Measurements from ENCODE around the gene ADGRF4.

ADGRF4 gene, protein sequence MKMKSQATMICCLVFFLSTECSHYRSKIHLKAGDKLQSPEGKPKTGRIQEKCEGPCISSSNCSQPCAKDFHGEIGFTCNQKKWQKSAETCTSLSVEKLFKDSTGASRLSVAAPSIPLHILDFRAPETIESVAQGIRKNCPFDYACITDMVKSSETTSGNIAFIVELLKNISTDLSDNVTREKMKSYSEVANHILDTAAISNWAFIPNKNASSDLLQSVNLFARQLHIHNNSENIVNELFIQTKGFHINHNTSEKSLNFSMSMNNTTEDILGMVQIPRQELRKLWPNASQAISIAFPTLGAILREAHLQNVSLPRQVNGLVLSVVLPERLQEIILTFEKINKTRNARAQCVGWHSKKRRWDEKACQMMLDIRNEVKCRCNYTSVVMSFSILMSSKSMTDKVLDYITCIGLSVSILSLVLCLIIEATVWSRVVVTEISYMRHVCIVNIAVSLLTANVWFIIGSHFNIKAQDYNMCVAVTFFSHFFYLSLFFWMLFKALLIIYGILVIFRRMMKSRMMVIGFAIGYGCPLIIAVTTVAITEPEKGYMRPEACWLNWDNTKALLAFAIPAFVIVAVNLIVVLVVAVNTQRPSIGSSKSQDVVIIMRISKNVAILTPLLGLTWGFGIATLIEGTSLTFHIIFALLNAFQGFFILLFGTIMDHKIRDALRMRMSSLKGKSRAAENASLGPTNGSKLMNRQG

DNA sequence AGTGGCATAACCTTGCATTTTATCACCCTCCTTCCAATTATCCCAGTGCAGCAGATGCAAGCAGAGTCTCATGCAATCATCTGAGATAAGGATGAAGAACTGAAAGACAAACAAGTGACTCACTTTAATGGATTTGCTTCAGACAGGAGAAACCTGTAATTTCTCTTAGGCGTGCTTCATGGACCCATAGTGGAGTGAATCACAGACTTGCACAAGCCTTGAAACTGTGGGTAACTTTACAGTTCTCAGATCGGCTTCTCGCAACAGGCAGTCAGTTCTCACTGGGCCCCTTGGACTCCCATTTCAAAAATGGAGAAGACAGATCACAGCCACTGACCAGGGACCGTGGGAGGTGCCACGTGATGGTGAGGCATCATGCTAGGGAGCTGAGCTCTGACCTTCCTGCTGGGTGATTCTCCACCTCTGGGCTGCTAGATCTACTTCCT is at the start of gene ADGRF4:
ADGRF4 (plus strand) TSS at position 239 of the 446 bp plus-strand sequence. CDS start 8,666 bp downstream, outside the sequence.
- no peak for FAIRE-seq

DNA sequence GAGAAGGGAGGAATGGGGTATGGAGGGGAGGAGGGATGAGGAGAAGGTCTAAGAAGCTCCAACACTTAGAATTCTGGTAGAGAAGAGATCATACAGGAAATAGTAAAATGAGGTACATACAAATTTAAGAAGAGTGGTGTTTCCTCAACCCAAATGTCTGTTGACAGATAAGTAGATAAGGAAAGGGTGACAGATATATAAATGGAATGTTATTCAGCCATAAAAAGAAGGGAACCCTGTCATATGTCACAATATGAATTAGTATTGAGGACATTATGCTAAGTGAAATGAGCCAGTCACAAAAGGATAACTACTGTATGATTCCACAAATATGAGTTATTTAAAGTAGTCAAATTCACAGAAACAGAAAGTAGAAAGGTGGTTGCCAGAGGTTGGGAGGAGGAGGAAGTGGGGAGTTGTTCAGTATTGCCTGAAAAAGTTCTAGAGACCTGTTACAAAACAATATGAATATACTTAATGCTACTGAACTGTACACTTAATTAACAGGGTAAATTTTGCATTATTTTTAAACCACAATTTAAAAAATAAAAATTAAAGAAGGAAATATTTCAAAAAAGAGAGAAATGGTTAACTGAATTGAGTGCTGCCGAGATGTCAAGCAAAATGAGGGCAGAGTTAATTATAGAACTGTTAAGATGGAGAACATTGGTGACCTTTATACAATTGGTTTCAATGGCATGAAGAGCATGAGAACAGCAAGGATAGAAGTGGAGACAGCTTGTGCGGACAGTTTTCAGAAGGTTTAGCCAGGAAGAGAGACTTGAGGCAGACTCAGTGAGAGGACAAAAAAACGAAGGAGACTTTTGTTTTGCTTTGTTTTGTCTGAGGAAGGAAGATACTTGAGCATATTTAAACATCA is 47.6 kb upstream of the ADGRF4 start:
- no peak for FAIRE-seq

- no peak for FAIRE-seq
Observed at GRCh38 chr6:47651505-47651944, 46.9 kb upstream of the ADGRF4 start.

DNA sequence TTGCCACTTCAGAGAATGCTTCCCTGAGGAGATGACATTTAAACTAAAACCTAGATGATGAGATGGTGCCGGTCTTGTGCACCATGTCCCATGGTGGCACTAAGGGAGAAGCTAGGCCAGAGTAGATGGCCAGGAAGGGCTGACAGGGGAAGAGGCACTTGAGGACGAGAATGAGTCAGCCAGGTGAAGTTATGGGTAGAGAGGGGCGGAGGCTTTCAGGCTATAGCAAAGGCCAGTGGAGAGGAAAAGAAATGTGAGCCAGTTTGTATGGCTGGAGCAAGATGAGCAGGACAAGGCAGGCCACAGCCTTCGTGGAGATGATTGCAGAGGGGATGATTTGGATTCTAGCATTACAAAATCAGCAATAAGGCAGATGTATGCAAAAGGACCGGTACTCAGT is 44.7 kb upstream of the ADGRF4 start:
- FAIRE-seq, result no peak

GRCh38 chr6:47654255-47654654 is 44.1 kb upstream of the ADGRF4 start:
- FAIRE-seq, result no peak

- no peak for FAIRE-seq
Observed at GRCh38 chr6:47655719-47656595, 42.4 kb upstream of the ADGRF4 start.

- no peak for FAIRE-seq
Observed at GRCh38 chr6:47661960-47662359, 36.4 kb upstream of the ADGRF4 start.

GRCh38 chr6:47663462-47664216 is 34.7 kb upstream of the ADGRF4 start:
- FAIRE-seq, result no peak

DNA sequence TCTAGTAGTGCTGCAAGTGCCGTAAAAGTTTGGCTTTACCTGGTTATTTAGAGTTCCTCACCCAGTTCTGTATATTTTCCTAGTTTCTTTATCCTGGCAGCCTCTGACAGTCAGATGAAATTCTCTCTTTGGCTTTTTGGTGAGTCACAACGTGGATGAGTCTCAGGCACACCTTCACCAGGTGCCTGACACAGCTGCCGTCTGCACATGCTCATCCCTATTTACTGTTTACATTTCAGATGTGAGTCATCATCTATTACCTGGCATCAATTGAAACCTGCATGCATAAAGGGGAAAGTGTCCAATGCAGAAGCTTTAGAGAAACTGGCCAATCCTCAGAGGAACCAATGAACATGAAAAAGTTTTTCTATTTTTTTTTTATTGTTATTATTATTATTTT is 33.3 kb upstream of the ADGRF4 start:
- no peak for FAIRE-seq

GRCh38 chr6:47669684-47670513 is 28.5 kb upstream of the ADGRF4 start:
- FAIRE-seq, result no peak

- FAIRE-seq, result no peak
Observed at GRCh38 chr6:47670851-47671250, 27.5 kb upstream of the ADGRF4 start.

DNA sequence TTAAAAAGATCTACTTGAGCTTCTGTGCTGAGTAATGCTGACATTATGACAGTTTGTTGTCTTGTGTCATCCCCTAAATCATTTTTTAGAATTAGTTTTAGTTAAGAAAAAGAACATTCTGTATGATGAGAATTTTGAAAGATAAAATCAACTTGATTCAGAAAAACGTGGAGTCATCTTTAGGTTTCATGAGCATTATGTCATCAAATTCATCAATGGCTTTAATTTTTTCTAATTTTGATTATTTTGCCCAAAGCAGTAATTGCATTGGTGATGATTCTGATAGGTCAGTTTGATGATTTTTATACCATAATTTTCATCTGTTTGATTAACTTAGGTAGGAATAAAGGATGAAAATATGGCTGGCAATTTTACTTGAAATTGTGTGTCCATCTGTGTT is 26.6 kb upstream of the ADGRF4 start:
- FAIRE-seq, result no peak

GRCh38 chr6:47672816-47673215 is 25.6 kb upstream of the ADGRF4 start:
- FAIRE-seq, result no peak

GRCh38 chr6:47674673-47675072 is 23.7 kb upstream of the ADGRF4 start:
- FAIRE-seq, result no peak

GRCh38 chr6:47677381-47678100 is 20.8 kb upstream of the ADGRF4 start:
- FAIRE-seq, result no peak

DNA sequence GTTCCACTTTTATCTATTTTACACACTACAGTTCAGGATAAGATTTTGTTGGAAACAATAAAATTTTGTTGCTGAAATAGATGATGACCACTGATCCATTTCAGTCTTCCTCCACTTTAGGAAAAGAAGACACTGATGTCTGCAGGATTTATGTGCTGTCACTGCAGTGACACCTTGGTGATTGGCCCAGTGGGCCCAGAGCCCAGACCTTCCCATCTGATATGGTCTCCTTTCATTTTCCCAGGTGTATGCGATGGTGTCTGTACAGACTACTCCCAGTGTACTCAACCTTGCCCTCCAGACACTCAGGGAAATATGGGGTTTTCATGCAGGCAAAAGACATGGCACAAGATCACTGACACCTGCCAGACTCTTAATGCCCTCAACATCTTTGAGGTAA is 19.6 kb upstream of the ADGRF4 start:
- no peak for FAIRE-seq

DNA sequence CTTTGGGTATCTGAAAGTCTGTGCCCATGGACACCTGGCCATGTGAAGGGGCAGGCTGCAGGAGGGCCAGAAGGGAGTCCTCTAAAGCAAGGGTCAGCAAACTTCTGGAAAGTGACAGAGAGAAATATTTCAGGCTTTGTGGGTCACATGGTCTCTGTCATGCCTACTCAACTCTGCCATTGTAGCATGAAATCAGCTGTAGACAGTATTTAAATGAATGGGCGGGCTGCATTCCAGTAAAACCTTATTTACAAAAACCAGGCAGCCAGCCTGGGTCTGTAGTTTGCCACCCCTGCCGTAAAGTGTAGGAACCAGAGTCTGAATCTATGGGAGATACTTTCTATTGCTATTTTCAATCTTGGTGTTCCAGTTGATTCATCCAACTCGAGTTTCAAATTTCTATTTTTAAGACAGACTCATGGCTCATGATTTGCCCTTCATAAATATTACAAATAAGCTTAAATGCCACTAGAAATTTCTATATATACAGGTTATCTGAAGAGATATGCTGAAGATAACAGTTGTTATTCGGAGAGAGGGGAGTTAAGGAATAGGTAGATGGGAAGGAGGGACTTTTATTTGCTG is 19.0 kb upstream of the ADGRF4 start:
- no peak for FAIRE-seq

- no peak for FAIRE-seq
Observed at GRCh38 chr6:47680051-47680450, 18.3 kb upstream of the ADGRF4 start.

- no peak for FAIRE-seq
Observed at GRCh38 chr6:47680724-47681123, 17.7 kb upstream of the ADGRF4 start.

Measured in islet of Langerhans (tissue), 1 donor.